GM20431 (cell line): ENCODE results near the gene C1D.

Experiments
- in situ Hi-C: fragments of 300-500 bp; cut with MseI, MboI; formaldehyde crosslinking; loops from one replicate; pipeline ENCODE4 v1.15.0; 2020; ENCODE audit warnings: low sequenced_read_pairs; ENCODE audit not compliant: unreplicated experiment

The C1D gene

DNA sequence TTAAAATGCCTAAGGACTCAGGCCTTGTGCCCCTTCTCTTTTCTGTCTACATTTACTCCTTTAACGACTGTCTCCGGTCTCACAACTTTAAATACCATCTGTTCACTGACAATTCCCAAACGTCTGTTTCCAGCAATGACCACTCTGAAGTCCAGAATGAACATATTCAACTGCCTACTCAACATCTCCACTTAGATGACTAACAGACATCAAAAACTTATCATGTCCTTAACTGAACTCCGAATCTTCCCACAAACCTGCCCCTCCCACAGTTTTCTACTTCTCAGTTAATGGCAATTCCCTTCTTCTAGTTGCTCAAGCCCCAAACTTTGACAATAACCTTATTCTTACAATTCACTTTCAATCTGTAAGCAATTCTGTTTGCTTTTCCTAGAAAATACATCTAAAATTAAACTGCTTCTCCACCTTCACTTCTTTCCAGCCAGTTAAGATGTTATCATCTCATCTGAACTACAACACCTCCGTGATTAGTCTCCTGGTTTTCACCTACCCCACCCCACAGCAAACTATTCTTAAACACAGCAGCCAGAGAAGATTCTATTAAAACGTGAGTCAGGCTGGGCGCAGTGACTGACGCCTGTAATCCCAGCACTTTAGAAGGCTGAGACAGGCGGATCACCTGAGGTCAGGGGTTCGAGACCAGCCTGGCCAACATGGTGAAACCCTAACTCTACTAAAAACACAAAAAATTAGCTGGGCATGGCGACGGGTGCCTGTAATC is 2.8 kb downstream of the C1D start:
- in situ Hi-C loops: no loop called here

DNA sequence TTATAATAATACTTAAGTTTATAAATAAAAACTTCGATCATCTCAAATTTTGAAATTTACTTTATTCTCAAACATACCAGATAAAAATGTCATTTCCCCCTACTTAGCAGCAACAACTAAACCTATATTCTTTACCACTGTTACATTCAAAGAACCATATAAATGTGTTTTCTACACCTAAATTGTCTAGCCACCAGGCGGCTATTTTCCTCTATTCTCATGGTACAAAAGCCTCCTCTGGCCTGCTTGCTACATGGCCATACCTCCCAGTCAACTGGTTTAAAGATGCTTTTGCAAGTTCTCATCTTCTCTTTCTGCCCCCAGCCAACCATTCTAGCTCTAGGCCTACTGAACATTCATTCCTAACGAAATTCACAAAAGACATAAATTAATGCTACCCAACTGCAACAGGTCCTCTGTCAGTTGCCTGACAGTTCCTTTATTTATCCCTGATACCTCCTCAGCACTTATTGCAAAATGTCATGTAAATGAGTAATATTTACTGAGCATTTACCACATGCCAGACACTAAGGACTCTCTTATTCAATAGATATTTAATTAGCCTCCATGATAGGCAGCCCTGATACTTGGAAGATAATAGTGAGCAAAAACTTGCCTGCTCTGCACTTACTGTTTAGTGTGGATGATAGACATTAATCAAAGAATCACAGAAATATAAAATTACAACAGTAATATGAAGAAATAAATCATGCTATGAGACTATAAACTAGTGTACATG is 5.0 kb downstream of the C1D start:
- in situ Hi-C loops: no loop called here

DNA sequence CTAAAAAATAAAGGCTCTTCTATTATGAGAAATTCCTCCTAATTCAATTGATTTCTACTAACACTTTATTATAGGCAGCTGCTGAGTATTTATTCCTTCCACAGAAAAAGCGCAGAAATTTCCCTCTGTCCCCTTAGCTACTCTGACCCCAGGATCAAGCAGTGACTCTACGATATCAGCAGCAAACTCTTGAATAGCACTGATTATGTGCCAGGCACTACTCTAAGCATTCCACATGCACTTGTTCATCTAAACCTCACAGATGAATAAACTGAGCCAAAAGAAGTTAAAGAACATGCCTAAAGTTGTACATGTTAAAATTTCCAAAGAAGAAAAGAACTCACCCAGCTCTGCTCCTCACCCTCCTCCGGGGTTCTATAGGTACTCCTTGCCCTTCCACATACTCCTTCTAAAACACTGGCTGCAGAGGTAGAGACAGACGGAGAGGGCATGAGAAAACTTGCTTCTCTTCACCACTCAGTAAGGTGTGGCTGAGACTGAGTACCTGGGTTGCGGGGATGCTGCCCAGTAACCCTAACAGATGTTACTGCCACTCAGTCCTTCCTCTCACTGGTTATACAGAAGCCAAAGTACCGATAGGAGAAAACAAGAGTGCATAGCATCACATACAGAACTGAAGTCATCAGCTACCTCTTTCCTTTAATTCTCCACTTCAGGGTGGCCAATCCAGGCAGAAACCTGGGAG is 9.9 kb downstream of the C1D start:
- in situ Hi-C loops: no loop called here

DNA sequence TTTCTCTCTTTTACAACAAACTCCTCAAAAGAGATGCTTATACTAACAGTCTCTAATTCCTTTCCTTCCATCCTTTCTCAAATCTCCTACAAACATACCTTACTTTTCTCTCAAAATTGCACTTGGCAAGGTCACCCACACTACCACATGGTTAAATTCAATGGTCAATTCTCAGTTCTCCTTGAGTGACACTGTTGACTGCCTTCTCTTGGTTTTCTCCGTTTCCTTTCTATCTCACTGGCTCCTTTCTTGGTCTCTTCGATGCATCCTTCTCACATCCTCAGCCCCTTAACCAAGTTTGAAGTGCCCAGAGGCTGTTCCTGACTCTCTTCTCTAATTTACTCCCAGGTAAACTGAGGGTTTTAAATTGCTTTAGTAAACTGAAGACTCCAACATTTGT is 12.5 kb downstream of the C1D start:
- in situ Hi-C loops: no loop called here

DNA sequence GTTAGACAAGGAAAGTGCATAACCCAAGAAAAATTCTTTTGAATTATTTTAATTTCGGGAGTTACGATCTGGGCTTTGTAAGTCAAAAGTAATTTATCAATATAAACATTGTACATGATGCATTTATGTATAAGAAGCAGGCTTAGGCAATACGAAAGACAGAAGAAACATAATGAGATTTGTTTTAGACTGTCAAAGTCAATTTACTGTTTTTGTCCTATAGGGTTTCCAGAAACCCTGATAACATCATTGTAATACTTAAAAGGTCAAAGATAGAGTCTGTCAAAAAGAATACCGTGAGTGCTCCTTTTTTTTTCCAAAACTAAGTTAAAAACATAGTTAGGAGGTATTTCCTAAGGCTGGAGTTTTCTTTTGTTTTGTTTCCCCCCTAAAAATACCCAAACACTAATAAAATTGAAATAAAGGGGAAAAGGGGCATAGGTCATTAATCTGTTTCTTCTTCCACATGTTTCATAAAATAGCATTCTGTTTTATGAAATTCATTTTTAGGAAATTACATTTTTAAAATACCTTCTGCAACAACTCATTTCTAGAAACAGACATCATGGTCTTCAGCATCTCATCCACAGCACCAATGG is 16.1 kb downstream of the C1D start:
- in situ Hi-C loops: no loop called here

DNA sequence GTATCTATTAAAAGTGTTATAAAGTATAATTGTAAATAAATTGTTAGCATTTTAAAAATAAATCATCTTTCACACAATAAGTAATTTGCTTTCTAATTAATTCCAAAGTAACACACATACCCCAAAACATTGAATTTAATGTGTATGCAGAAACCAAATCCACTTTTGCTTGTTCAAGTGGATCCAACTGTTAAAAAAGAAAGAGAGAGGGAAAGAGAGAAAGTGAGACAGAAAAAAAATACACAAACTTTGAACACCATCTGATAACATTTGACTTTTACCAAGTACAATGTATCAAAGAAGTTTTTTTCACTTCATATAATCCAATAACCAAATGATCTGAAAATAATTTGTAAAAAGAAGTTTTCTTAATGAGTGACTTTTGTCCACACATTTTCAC is 16.6 kb downstream of the C1D start:
- in situ Hi-C loops: no loop called here

DNA sequence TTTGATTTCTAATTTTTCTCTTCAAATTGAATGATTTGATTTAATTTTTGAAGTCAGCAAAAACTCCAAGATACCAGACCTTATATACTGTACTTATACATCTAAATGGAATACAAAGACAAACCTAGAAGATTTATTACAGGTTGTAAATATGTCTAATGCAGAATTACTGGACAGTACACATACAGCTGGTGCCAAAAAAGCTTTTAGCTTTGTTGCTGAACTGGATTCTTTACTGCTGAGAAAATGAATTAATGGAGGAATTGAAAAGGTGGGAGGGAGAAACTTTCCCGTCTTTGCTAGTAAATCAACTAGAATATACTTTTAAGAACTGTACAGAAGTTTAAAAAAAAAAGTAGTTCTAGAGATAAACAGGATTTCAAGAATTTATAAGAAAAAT is 17.5 kb downstream of the C1D start:
- in situ Hi-C loops: no loop called here

DNA sequence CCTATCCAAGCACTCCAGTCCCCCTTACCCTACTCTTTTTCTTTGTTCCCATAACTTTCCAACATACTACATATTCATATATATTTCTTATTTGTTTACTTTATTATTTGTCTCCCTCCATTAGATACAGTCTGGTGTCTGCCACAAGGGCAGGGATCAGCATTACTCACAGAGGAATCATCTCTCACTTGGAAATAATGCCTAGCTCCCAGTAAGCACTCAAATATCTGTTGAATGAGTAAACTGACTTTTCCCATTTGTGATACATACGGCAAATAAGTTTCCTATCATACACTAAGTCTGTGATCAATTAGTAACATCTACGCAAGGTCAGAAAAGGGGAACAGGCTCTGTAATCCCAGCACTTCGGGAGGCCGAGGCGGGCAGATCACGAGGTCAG is 18.7 kb downstream of the C1D start:
- in situ Hi-C loops: no loop called here

DNA sequence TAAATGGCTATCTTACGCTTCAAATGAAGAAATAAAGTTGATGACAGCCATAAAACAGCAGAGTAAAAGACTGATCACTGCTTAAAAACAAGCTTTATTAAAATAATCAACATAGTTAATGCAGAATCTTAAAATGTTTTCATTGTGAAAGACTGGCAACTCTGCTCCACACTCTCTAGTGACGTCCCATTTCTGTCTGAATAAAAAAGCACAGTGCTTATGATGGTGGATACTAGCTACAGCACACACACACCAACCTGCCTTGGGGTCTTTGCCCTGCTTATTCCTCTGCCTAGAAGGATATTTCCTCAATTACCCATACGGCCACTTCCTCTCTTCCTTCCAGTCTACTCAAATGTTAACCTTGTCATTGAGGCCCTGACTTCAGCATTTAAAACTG is 19.1 kb downstream of the C1D start:
- in situ Hi-C loops: no loop called here

DNA sequence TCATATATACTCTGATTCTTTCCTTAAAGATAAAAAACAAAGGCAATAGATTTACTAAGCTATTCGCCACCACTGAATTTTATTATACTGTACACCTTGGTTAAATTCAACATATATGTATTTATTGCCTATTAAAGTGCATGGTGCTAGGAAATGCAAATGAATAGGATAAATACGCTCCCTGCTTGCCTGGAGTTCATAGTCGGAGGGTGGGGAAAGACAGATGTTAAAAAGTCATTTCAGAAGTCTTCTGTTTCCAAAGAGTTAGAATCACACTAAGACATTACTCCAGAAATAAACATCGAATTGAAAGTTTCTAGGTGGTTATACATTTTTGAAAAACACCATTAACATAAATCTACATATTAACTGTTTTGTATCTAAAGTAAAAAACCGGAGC is 19.8 kb downstream of the C1D start:
- in situ Hi-C loops: no loop called here

DNA sequence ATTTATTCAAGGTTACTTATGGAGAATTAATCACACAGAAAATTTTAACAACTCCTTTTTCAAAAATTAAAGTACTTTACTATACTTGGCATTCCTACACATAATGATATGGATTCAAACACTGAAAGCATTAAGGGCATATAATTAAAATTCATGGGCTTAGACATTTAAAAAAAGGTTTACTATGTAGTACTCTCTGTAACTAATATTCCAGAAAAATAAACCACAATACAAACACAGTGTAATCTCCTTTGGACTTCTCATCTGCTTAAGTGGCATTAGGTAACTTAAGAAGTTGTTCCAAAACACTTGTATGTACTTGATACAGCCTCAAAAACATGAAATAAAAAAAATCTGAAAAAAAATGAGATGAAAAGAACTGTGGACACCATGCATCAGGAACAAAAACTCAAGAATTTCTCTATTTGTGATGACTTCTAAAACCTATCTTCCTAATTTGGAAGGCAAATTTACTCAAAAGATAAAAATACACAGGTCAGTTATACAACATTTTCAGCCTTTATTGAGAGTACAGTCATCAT is 21.0 kb downstream of the C1D start:
- in situ Hi-C loops: no loop called here

DNA sequence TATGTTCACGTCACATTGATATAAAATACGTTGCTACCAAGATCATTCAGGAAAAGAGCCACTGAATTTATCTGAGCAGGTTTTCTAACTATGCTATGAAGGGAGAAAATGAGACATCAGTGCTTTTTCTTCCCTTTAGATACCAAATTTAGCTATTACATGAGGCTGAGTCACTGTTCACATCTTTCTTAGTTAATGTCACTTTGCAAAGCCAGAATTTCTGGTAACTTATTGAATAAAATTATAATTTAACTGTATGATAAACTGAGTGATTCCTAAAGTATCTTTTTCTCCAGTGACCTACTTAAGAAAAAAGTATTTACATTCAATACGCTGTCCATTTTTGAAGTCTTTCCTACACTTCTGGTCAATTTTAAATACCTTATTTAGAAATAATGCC is 22.7 kb downstream of the C1D start:
- in situ Hi-C loops: no loop called here

DNA sequence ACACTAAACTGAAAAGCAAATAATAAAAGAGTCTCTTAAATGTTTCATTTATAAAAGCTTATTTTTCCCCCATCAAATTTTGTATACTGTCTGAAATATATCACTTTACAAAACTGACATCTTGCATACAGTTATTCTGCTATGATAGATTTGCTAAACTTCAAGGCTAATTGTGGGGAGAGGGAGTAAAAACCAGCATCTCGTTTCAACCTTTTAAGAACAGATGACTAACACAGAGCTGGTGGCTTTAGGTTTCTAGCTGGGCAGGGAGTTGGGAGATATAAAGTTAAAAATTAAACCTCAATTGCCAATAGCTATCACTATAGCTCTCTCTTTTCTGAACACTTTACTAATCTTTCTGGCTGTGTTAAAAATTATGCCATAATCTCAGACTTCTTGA is 23.5 kb downstream of the C1D start:
- in situ Hi-C loops: no loop called here

DNA sequence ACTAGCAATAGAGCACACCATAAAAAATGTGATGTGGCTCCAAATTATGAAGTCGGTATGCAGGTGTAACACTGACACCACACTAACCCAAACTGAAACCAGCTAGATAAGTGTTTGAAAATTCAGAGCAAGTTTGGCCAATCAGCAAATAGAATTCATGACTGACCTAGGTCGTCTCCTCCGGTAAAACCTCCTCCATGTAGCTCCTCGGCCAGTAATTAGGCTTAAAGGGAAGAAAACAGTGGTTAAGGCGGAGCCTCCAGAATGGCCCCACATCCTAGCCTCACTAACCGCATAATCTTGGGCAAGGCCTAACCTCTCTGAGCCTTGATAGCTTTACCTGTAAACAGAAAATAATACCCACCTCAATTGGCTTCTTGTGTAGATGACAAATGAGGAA is 30.1 kb downstream of the C1D start:
- in situ Hi-C loops: no loop called here

DNA sequence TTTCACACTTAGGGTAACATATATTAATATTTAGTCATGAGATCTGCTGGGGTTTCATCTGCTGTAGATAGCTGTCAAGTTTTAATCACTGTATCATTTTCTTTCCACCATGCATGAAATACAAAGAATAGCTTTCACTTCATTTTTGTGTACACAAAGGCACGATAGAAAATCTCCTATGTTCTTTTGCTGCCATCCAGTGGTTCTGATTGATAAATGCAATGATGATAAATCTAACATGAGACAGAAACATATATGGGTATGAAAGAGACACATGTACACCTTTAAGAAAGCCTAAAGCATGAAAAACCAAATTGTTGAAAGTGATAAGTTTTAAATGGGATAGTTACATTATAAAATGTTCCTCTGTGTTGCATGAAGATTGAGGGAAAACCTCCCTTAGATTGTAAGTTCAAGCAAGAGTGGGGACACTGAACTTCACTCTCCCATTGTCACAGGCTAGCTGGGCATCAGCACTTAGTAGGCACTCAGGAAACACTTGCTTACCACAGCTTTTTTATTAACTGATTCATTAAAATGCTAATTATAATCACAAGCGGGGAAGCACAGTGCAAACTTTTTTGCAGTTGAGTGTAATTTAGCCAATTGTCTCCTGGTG is 31.2 kb downstream of the C1D start:
- in situ Hi-C loops: no loop called here

DNA sequence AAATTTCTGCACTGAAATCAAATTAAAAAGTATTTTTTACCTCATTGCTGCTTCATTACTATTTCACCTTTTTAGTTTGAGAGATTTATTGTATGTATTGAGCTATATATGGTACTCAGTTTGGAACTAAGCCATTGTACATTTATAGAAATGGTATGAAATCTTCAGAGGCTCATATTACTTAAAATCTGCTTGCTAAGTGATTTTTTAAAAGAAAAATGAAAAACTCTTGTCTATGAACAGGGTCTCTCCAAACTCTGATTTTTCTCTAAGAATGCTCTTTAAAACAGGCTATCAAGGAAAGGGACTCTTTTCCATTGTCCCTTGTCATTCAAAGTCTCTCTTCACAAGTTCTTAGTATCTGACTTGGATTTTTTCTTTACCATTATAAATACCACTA is 31.8 kb downstream of the C1D start:
- in situ Hi-C loops: no loop called here

DNA sequence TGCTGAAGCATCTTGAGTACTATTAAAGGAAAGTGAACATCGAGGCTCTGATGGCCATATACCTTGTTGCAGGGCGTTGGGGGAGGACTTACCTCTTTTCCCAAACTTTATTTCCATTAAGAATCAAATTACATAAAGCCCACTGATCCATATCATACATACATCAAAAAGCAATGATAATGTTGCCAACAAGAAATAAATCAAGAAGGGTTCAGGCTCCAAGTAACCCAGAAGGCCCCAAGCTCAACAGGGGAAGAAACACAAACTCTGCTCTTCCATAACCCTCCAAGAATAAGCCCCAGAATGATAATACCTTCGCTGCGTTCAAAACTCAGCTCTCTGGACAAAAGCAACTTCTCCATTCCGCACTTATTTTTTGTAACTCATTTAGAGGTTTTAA is 32.3 kb downstream of the C1D start:
- in situ Hi-C loops: no loop called here

DNA sequence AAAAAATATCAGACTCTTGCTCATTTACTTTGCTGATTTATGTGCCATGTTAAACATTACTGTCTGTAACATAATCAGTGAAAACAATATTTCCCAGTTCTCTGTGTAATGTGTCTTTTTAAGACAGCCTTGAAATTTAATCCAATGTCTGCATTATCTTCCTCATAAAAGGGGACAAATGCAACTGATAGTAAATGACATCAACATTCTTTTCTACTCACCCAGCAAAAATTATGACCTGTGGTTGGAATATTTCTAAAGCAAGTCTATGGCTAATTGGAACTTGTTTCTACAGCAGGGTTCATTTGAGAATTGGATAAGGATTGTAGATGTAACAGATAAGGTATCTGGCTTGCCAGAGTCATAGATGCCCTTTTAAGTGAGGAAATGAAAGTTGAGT is 34.8 kb downstream of the C1D start:
- in situ Hi-C loops: no loop called here

DNA sequence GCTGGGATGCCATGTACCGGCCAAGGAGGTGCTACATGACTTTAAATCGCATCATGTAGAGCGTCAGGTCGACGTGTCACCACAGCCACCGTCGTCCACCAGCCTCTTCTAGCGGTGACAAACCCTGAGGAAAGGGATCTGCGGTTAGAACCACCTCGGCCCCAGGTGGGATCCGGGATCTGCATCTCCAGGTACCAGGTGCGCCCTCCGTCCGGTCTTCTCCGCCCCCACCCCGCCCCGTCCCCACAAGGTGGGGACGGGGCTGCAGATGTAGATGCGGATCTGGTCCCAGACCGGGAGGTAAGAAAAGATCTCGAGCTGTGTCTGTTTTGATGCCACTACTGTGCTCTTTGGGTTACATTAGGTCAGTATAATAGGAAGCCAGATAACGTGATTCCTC is 38.4 kb downstream of the C1D start:
- in situ Hi-C loops: no loop called here

DNA sequence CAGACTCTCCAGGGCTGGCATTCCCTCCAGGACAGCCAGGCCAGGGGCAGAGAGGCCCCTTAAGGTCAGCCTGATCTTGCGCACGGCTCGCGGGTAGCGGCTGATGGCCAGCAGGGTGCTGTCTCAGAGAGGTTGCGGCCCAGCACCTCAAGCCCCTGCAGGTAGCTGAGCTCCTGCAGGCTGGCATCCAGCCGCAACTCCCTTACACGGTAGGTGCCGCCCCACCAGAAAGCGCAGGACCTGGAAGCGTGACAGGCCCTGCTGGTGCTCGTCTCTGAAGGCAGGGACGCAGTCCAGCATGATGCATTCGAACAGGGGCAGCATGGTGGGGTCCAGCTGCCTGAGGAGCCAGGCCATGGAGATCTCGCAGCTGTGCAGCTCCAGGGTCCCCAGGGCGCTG is 38.9 kb downstream of the C1D start:
- in situ Hi-C loops: no loop called here
